HepG2 (cell line): ENCODE results near the gene WDR87. TPM values are rescaled to one million over a fixed set of nuclear protein-coding genes. Genes with fewer than 3 reads are reported as not detected.

Experiments used
- ASH2L ChIP-seq: fragments of 300-600, 200-600 bp; sonication (generic); IDR thresholded peaks from 2 replicates; pipeline ENCODE4 v1.7.0; 2017; ENCODE audit warnings: low read depth, mild to moderate bottlenecking, moderate library complexity, mixed read lengths, low read length; ENCODE audit not compliant: insufficient read length
- KDM6A ChIP-seq: IDR thresholded peaks from 2 replicates; pipeline ENCODE4 v1.6.1; 2016; ENCODE audit warnings: low read depth
- ONECUT2 ChIP-seq: sonication (generic); formaldehyde crosslinking; IDR thresholded peaks from 2 replicates; pipeline ENCODE4 v1.4.0; 2020; ENCODE audit warnings: missing genetic modification reagents
- YY1 ChIP-seq: IDR thresholded peaks from 2 replicates; pipeline ENCODE4 v1.6.1; 2011; ENCODE audit warnings: low read length, low read depth, moderate library complexity, mild to moderate bottlenecking; ENCODE audit not compliant: insufficient read depth, insufficient replicate concordance
- ZEB1 ChIP-seq: IDR thresholded peaks from 2 replicates; pipeline ENCODE4 v1.6.1; 2012; ENCODE audit warnings: mild to moderate bottlenecking, low read depth, inconsistent platforms; ENCODE audit not compliant: insufficient replicate concordance
- ZFY ChIP-seq: sonication (generic); formaldehyde crosslinking; IDR thresholded peaks from 2 replicates; pipeline ENCODE4 v1.4.0; 2020; ENCODE audit warnings: missing genetic modification reagents
- ZNF225 ChIP-seq: sonication (generic); formaldehyde crosslinking; IDR thresholded peaks from 2 replicates; pipeline ENCODE4 v1.4.0; 2020; ENCODE audit warnings: mild to moderate bottlenecking, missing genetic modification reagents
- polyA plus RNA-seq, 8 experiments: library from polyadenylated mRNA; depleted of rRNA in 3 of 8; stranded (reverse) in 7 of 8; unstranded in 1 of 8; fragments of >200 nt; fragmentation: Illumina TruSeq in 4 of 8; extraction: Trizol in 4 of 8; gene quantifications; 2 replicates each; pipeline versions ENCODE4 v1.2.1 to v1.2.3, GENCODE V29; 2011 to 2016; ENCODE audit warnings: low read depth in 4 of 8, missing spikeins in 1 of 8, mixed read lengths in 1 of 8; ENCODE audit not compliant: insufficient read depth in 1 of 8
- total RNA-seq, 5 experiments: library from RNA; depleted of rRNA; stranded (reverse); fragments of >200 nt; fragmentation: Illumina TruSeq; extraction: Trizol; gene quantifications; 2 replicates each; pipeline ENCODE4 v1.2.3, GENCODE V29; 2016; ENCODE audit warnings: low read depth in 1 of 5
- TF ChIP-seq, protein P1 (sequence below): sonication (generic); formaldehyde crosslinking; IDR thresholded peaks from 2 replicates; pipeline ENCODE4 v1.4.0; 2020; ENCODE audit warnings: mild to moderate bottlenecking, low read depth, missing genetic modification reagents
- TF ChIP-seq, protein P2 (sequence below): sonication (generic); formaldehyde crosslinking; IDR thresholded peaks from 2 replicates; pipeline ENCODE4 v1.4.0; 2020; ENCODE audit warnings: missing genetic modification reagents, borderline replicate concordance
- TF ChIP-seq, protein P3 (sequence below): sonication (generic); formaldehyde crosslinking; conservative IDR thresholded peaks from 2 replicates; pipeline ENCODE4 v1.8.0; 2022; ENCODE audit warnings: missing genetic modification reagents
- TF ChIP-seq, protein P4 (sequence below): sonication (generic); formaldehyde crosslinking; IDR thresholded peaks from 2 replicates; pipeline ENCODE4 v1.4.0; 2020; ENCODE audit warnings: low read depth, mild to moderate bottlenecking, missing genetic modification reagents
- TF ChIP-seq, protein P5 (sequence below): sonication (generic); formaldehyde crosslinking; IDR thresholded peaks from 2 replicates; pipeline ENCODE4 v1.4.0; 2020; ENCODE audit warnings: missing genetic modification reagents

The WDR87 gene
- total and polyA plus RNA-seq, 2 of the 13 experiments (the other 11 are each of a cell fraction or from before 2014, with no cell fraction given): not detected

DNA sequence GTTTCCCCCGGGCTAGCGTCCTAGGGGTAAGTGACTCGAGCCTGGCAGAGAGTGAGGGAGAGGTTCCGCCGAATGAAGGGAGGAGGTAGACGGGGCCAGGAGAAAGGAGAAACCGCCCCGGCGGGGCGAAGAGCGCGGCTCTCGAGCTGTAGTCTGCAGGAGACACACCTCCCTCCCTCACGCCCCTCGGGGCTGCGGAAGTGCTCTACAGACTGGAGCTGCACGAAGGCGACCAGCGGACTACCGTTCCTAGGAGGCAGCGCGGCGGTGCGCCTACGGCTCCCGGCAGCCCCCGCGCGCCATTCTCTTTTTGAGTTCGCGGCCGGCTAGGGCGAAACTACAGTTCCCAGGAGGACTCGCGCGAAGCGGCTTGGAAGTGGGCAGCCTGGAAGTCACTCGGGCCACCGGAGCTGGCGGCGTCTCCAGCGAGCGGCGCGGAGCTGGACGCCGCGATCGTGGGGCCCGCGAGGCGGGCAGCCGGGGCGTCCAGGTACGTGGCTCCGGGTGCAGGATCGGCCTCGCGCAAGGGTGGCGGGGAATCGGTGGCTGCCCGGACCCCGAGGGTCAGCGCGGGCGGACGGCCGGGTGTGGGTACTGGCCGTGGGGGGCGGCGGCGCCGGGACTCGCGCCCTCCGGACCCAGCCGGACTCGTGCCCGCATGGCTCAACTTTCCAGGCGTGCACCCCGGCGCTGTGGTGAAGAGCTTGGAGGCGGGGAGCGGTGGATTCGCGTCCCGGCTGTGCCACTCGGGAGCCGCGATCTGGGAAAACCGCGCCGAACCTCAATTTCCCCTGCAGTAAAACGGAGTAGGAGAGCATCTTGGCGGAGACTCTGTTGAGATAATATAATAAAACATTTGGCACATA is 708 bp upstream of the WDR87 start, which contains the start of gene SIPA1L3 (continued):
- TF ChIP-seq, protein P1, sequence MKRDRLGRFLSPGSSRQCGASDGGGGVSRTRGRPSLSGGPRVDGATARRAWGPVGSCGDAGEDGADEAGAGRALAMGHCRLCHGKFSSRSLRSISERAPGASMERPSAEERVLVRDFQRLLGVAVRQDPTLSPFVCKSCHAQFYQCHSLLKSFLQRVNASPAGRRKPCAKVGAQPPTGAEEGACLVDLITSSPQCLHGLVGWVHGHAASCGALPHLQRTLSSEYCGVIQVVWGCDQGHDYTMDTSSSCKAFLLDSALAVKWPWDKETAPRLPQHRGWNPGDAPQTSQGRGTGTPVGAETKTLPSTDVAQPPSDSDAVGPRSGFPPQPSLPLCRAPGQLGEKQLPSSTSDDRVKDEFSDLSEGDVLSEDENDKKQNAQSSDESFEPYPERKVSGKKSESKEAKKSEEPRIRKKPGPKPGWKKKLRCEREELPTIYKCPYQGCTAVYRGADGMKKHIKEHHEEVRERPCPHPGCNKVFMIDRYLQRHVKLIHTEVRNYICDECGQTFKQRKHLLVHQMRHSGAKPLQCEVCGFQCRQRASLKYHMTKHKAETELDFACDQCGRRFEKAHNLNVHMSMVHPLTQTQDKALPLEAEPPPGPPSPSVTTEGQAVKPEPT: 0 out of 2 replicates have a peak, but pooled peaks have one; percentile 40
- TF ChIP-seq ZEB1 (no peak), ONECUT2 (CRISPR knock-in tag) (no peak; the same call in 1 of the 2 replicates), YY1 (peak; percentile 87), ZNF225 (CRISPR knock-in tag) (0 out of 2 replicates have a peak, but pooled peaks have one; percentile 62), KDM6A (CRISPR knock-in tag) (no peak), ZFY (peak; percentile 83), ASH2L (peak; percentile 84)
- TF ChIP-seq, protein P2, sequence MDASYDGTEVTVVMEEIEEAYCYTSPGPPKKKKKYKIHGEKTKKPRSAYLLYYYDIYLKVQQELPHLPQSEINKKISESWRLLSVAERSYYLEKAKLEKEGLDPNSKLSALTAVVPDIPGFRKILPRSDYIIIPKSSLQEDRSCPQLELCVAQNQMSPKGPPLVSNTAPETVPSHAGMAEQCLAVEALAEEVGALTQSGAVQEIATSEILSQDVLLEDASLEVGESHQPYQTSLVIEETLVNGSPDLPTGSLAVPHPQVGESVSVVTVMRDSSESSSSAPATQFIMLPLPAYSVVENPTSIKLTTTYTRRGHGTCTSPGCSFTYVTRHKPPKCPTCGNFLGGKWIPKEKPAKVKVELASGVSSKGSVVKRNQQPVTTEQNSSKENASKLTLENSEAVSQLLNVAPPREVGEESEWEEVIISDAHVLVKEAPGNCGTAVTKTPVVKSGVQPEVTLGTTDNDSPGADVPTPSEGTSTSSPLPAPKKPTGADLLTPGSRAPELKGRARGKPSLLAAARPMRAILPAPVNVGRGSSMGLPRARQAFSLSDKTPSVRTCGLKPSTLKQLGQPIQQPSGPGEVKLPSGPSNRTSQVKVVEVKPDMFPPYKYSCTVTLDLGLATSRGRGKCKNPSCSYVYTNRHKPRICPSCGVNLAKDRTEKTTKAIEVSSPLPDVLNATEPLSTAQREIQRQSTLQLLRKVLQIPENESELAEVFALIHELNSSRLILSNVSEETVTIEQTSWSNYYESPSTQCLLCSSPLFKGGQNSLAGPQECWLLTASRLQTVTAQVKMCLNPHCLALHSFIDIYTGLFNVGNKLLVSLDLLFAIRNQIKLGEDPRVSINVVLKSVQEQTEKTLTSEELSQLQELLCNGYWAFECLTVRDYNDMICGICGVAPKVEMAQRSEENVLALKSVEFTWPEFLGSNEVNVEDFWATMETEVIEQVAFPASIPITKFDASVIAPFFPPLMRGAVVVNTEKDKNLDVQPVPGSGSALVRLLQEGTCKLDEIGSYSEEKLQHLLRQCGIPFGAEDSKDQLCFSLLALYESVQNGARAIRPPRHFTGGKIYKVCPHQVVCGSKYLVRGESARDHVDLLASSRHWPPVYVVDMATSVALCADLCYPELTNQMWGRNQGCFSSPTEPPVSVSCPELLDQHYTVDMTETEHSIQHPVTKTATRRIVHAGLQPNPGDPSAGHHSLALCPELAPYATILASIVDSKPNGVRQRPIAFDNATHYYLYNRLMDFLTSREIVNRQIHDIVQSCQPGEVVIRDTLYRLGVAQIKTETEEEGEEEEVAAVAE (CRISPR knock-in tag): no peak
- TF ChIP-seq, protein P3, sequence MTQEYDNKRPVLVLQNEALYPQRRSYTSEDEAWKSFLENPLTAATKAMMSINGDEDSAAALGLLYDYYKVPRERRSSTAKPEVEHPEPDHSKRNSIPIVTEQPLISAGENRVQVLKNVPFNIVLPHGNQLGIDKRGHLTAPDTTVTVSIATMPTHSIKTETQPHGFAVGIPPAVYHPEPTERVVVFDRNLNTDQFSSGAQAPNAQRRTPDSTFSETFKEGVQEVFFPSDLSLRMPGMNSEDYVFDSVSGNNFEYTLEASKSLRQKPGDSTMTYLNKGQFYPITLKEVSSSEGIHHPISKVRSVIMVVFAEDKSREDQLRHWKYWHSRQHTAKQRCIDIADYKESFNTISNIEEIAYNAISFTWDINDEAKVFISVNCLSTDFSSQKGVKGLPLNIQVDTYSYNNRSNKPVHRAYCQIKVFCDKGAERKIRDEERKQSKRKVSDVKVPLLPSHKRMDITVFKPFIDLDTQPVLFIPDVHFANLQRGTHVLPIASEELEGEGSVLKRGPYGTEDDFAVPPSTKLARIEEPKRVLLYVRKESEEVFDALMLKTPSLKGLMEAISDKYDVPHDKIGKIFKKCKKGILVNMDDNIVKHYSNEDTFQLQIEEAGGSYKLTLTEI: no peak
- TF ChIP-seq, protein P4, sequence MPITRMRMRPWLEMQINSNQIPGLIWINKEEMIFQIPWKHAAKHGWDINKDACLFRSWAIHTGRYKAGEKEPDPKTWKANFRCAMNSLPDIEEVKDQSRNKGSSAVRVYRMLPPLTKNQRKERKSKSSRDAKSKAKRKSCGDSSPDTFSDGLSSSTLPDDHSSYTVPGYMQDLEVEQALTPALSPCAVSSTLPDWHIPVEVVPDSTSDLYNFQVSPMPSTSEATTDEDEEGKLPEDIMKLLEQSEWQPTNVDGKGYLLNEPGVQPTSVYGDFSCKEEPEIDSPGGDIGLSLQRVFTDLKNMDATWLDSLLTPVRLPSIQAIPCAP (CRISPR knock-in tag): no peak
- TF ChIP-seq, protein P5, sequence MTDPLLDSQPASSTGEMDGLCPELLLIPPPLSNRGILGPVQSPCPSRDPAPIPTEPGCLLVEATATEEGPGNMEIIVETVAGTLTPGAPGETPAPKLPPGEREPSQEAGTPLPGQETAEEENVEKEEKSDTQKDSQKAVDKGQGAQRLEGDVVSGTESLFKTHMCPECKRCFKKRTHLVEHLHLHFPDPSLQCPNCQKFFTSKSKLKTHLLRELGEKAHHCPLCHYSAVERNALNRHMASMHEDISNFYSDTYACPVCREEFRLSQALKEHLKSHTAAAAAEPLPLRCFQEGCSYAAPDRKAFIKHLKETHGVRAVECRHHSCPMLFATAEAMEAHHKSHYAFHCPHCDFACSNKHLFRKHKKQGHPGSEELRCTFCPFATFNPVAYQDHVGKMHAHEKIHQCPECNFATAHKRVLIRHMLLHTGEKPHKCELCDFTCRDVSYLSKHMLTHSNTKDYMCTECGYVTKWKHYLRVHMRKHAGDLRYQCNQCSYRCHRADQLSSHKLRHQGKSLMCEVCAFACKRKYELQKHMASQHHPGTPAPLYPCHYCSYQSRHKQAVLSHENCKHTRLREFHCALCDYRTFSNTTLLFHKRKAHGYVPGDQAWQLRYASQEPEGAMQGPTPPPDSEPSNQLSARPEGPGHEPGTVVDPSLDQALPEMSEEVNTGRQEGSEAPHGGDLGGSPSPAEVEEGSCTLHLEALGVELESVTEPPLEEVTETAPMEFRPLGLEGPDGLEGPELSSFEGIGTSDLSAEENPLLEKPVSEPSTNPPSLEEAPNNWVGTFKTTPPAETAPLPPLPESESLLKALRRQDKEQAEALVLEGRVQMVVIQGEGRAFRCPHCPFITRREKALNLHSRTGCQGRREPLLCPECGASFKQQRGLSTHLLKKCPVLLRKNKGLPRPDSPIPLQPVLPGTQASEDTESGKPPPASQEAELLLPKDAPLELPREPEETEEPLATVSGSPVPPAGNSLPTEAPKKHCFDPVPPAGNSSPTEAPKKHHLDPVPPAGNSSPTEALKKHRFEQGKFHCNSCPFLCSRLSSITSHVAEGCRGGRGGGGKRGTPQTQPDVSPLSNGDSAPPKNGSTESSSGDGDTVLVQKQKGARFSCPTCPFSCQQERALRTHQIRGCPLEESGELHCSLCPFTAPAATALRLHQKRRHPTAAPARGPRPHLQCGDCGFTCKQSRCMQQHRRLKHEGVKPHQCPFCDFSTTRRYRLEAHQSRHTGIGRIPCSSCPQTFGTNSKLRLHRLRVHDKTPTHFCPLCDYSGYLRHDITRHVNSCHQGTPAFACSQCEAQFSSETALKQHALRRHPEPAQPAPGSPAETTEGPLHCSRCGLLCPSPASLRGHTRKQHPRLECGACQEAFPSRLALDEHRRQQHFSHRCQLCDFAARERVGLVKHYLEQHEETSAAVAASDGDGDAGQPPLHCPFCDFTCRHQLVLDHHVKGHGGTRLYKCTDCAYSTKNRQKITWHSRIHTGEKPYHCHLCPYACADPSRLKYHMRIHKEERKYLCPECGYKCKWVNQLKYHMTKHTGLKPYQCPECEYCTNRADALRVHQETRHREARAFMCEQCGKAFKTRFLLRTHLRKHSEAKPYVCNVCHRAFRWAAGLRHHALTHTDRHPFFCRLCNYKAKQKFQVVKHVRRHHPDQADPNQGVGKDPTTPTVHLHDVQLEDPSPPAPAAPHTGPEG (CRISPR knock-in tag): no peak
